Measurements from ENCODE around the gene OTOF. TPM values are rescaled to one million over a fixed set of nuclear protein-coding genes. Genes with fewer than 3 reads are reported as not detected.

The OTOF gene
- total and polyA plus RNA-seq, 2 of the 4 experiments (the other 2 are of a cell fraction) = 0.03 TPM; not detected in 1

DNA sequence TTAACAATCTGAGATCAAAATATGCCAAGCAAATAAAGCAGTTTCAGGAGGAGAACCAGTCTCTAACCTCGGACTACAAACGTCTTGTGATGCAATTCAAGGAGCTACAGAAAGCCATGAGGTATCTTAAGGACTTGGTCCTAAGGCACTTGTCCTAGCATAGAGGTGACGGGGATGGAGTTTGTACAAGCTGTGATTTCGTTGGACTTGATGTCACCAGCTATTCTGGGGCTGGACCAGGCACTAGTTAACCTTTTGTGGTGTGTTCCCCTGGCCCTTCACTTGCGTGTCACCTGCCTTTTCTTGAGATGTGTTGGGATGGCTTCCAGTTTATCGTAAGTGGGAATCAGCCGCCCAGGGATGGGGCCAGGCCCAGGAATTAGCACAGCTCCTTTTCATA, 33.7 kb downstream of the OTOF start:
- Histone ChIP-seq H3K9ac (ENCODE audit: low read depth, low read length) (no peak overlapping the region), H3K36me3 (ENCODE audit: control insufficient read depth, insufficient read depth, low read length) (no peaks in the 10 kb centered on the region), H2AK9ac (replicated peaks; ENCODE audit: low read depth, low read length, poor library complexity) (no peak overlapping the region), H3K56ac (ENCODE audit: extremely low read depth, insufficient read depth, low read length) (no peak overlapping the region), H4K8ac (ENCODE audit: low read depth in 2 of 2, low read length in 2 of 2) (no peak overlapping the region), H3K27me3 (ENCODE audit: control insufficient read depth, insufficient read depth, low read length) (peaks cover 34% of the 10 kb centered on the region), H3K4ac (ENCODE audit: low read depth, low read length) (no peak overlapping the region), H2BK5ac (ENCODE audit: low read depth, low read length, poor library complexity, severe bottlenecking) (no peak overlapping the region), H4K20me1 (ENCODE audit: insufficient read depth, low read length) (no peaks in the 10 kb centered on the region), H3K18ac (ENCODE audit: low read depth, low read length) (no peak overlapping the region), H2AK5ac (ENCODE audit: low read depth, low read length) (no peak overlapping the region), H2BK20ac (ENCODE audit: low read depth, low read length) (no peak overlapping the region), H3K27ac (ENCODE audit: insufficient read depth, low read length) (no peak overlapping the region), H3K9me3 (ENCODE audit: control insufficient read depth, insufficient read depth, low read length) (no peaks in the 10 kb centered on the region), H3K79me1 (ENCODE audit: low read depth in 1 of 2, low read length in 2 of 2) (no peaks in the 10 kb centered on the region), H3K9me1 (ENCODE audit: insufficient read depth, low read length) (no peaks in the 10 kb centered on the region), H3K4me3 (ENCODE audit: insufficient read depth, low read depth, low read length) (no peak overlapping the region), H3K23ac (ENCODE audit: low read depth, low read length) (no peak overlapping the region), H2BK15ac (ENCODE audit: low read depth, low read length) (no peak overlapping the region), H3K4me1 (ENCODE audit: control insufficient read depth, insufficient read depth, low read length) (no peaks in the 10 kb centered on the region), H4K5ac (ENCODE audit: low read depth, low read length) (no peak overlapping the region), H3K4me2 (ENCODE audit: low read depth, low read length) (no peak overlapping the region), H2AFZ (replicated peaks; ENCODE audit: low read length, poor library complexity) (no peak overlapping the region), H4K91ac (ENCODE audit: insufficient read depth, low read depth, low read length) (no peak overlapping the region), H3K14ac (replicated peaks; ENCODE audit: low read depth, low read length) (no peak overlapping the region), H2BK120ac (ENCODE audit: low read depth, low read length) (no peak overlapping the region)
- intact Hi-C loops (cut with micrococcal nuclease) (no loop called here), in situ Hi-C loops (cut with MboI; ENCODE audit: low sequenced_read_pairs) (no loop called here), dilution Hi-C loops (cut with HindIII; ENCODE audit: low sequenced_read_pairs, unreplicated experiment) (no loop called here)
- BruUV-seq (replicated peaks) = no TSS peak
- WGBS, 2 experiments (ENCODE audit: extremely low coverage in 2 of 2, insufficient read length in 1 of 2) = 60% methylated on average over 1 of the region's 7 CpGs; no CpG with 5 or more reads in 1 of the 2 experiments
- DNase-seq = no peak
- TF ChIP-seq MXI1 (IDR thresholded peaks at IDR 0.05; ENCODE audit: borderline replicate concordance, low read depth, low read length) (no peak), CEBPB (IDR thresholded peaks at IDR 0.05; ENCODE audit: low read depth, low read length) (no peak)
- ChIA-PET POLR2A (ENCODE audit: unreplicated experiment) (no interaction called here), CTCF (interaction anchor here (0.5 kb wide), 1 partner anchor 9 kb away, joined by 3 read pairs; no protein-coding TSS in a partner anchor)
- no peak for ATAC-seq (ENCODE audit: low read depth)
